Mucosa of descending colon (tissue), 3 donors: Measurements from ENCODE around the gene FHAD1. TPM values are rescaled to one million over a fixed set of nuclear protein-coding genes. Genes with fewer than 3 reads are reported as not detected.

Source experiments
- ATAC-seq: fragments of 200-7000 bp; cut with Tn5 transposase; one replicate; pipeline ENCODE4 v1.9.1; 2020; ENCODE audit warnings: mild to moderate bottlenecking, moderate library complexity
- DNase-seq, 3 donors: peaks; one replicate each; pipeline ENCODE4 v3.0.0-alpha.2; 2020
- H3K36me3 ChIP-seq: fragments of 200-600 bp; one replicate; pipeline ENCODE4 v1.8.0; 2021; ENCODE audit warnings: low read depth, mild to moderate bottlenecking
- H3K4me1 ChIP-seq: fragments of 200-600 bp; one replicate; pipeline ENCODE4 v1.8.0; 2021; ENCODE audit warnings: low read depth, mild to moderate bottlenecking
- H3K4me3 ChIP-seq: fragments of 200-600 bp; one replicate; pipeline ENCODE4 v1.8.0; 2021; ENCODE audit warnings: mild to moderate bottlenecking
- H3K9me3 ChIP-seq: fragments of 200-600 bp; one replicate; pipeline ENCODE4 v1.8.0; 2021; ENCODE audit warnings: mild to moderate bottlenecking
- CTCF ChIP-seq: fragments of 200-600 bp; IDR thresholded peaks from one replicate; pipeline ENCODE4 v1.8.0; 2022; ENCODE audit warnings: antibody characterized with exemption, mild to moderate bottlenecking
- intact Hi-C, 2 donors: fragments of 100-400 bp; cut with DNase I in 1 of 2; cut with micrococcal nuclease in 1 of 2; formaldehyde crosslinking; loops; one replicate each; pipeline versions ENCODE4 v1.11.0 to v1.11.1; 2022; cut with DNase I, micrococcal nuclease
- long read RNA-seq, 2 donors: library from polyadenylated mRNA; unstranded; transcript quantifications; one replicate each; pipeline ENCODE4 v2.0.0, GENCODE V29; 2019 to 2021
- total RNA-seq, 3 donors: library from RNA; stranded (reverse); fragmentation: NEBNext Ultra II Directional in 2 of 3; extraction: Animal tissue kit (Norgen Biotek cat#: 25700) in 2 of 3; gene quantifications; one replicate each; pipeline versions ENCODE4 v1.2.1 to v1.2.4, GENCODE V29; 2021 to 2023
- donor health status: DM: no; HTN: no; CAD: no; lungs with moderate emphysema.
- donor health status: DM: no; HTN: no; CAD: no.
- donor health status: DM: no; HTN: yes; CAD: no.

The FHAD1 gene
- total RNA-seq: 1 to 10 TPM in 1 of 3 donors, under 1 TPM in 2; 0.89 to 1.9 (median 0.99) TPM
- long read RNA-seq, donor 1: 0 reads
- long read RNA-seq, donor 2: 0 reads

GRCh38 chr1:15246960-15247614 lies at the start of gene FHAD1:
Gene FHAD1 (plus strand): TSS chr1:15247223. CDS start chr1:15251785, 4,562 bp downstream.
- peak; percentile 77 to 80 (median 79) for DNase-seq
- no peak for TF ChIP-seq CTCF
- peaks cover 7% of the 10 kb centered on the region for H3K4me1 ChIP-seq
- no peaks in the 10 kb centered on the region for H3K36me3 ChIP-seq
- H3K9me3 ChIP-seq: no peaks in the 10 kb centered on the region
- peak within 1 kb of the TSS; percentile 9 for H3K4me3 ChIP-seq
- intact Hi-C loops: no loop called here
- ATAC-seq: peak; percentile 96

- Histone ChIP-seq H3K4me1 (peaks cover 47% of the 10 kb centered on the region), H3K9me3 (no peaks in the 10 kb centered on the region), H3K4me3 (no peak overlapping the region), H3K36me3 (no peaks in the 10 kb centered on the region)
- intact Hi-C loops: no loop called here
- peak; percentile 10 for ATAC-seq
- DNase-seq: peak in 1 of 3 donors; percentile 24
- no peak for TF ChIP-seq CTCF
These were observed 49.2 kb upstream of the FHAD1 start for GRCh38 chr1:15197591-15198447.

- ATAC-seq: no peak
- Histone ChIP-seq H3K36me3 (no peaks in the 10 kb centered on the region), H3K9me3 (no peaks in the 10 kb centered on the region), H3K4me3 (no peak overlapping the region), H3K4me1 (peaks cover 53% of the 10 kb centered on the region)
- peak in 1 of 3 donors; percentile 14 for DNase-seq
- intact Hi-C loops: no loop called here
- no peak for TF ChIP-seq CTCF
These were observed 48.3 kb upstream of the FHAD1 start for GRCh38 chr1:15198684-15199083.

- ATAC-seq (no peak), DNase-seq (no peak)
- no peaks in the 10 kb centered on the region for H3K9me3 ChIP-seq
- H3K4me3 ChIP-seq: no peak overlapping the region
- peaks cover 52% of the 10 kb centered on the region for H3K4me1 ChIP-seq
- no peaks in the 10 kb centered on the region for H3K36me3 ChIP-seq
- intact Hi-C loops: no loop called here
- no peak for TF ChIP-seq CTCF
These were observed 45.8 kb upstream of the FHAD1 start for GRCh38 chr1:15201221-15201620.

GRCh38 chr1:15201849-15202551 lies 45.0 kb upstream of the FHAD1 start:
- ATAC-seq: peak; percentile 77
- Histone ChIP-seq H3K4me1 (peaks cover 44% of the 10 kb centered on the region), H3K36me3 (no peaks in the 10 kb centered on the region)

More at GRCh38 chr1:15201849-15202551, 45.0 kb upstream of the FHAD1 start:
- intact Hi-C loops: no loop called here
- Histone ChIP-seq H3K9me3 (no peaks in the 10 kb centered on the region), H3K4me3 (no peak overlapping the region)
- TF ChIP-seq CTCF: no peak
- peak in 2 of 3 donors; percentile 64 to 76 for DNase-seq
